ENCODE data around the gene CGREF1.

GRCh38 chr2:27072920-27073319 lies 46.0 kb downstream of the CGREF1 start:
- no peak for TF ChIP-seq CTCF (conservative IDR thresholded peaks at IDR 0.05; ENCODE audit: low read depth, low read length)
- TF ChIP-seq EZH2 (IDR thresholded peaks at IDR 0.05; ENCODE audit: low read length, unreplicated experiment), result no peak
- no peak for TF ChIP-seq EZH2phosphoT487 (IDR thresholded peaks at IDR 0.05; ENCODE audit: borderline replicate concordance, low read length)

All from PC-3 (cell line).